ENCODE results near the gene SMIM45.

- TF ChIP-seq EZH2phosphoT487 (IDR thresholded peaks at IDR 0.05; ENCODE audit: low read depth) (no peak), CTCF (IDR thresholded peaks at IDR 0.05; ENCODE audit: low read depth, low read length) (peak; percentile 91)
These were observed 10.9 kb upstream of the SMIM45 start for GRCh38 chr22:41940832-41941765.
